ENCODE measurements around the gene CTNNA2. TPM values are rescaled to one million over a fixed set of nuclear protein-coding genes. Genes with fewer than 3 reads are reported as not detected.
A peak's percentile ranks its signal among the peaks of the same experiment; 100 is the strongest.

The CTNNA2 gene
- total RNA-seq, 1 experiment from 2014 or later = 7.2 TPM

GRCh38 chr2:80255918-80256781 lies 743.3 kb downstream of the CTNNA2 start:
- in situ Hi-C loops (cut with HindIII; ENCODE audit: low pct_unique_long_range_greater_than_20kb, low sequenced_read_pairs) = no loop called here
- DNase-seq (ENCODE audit: low read depth, low spot score) = peak; percentile 64

DNA sequence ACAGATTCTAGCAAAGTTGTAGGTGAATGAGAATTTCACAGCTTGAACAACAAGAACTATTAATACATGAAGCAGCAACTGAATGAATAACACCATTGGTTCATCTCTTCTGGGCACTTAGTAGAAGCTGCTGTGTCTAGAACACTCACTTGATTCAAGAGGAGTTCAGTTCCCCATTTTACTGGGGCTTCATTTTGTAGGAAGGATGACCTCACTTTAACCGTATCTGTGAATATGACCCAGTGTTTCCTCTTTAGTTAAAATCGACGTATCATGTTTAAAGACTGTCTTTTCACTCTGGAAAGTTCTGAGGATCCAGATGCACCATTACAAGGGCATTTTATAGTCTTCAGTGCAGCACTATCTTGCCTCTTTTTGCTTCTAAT lies 743.9 kb downstream of the CTNNA2 start:
- no peak for DNase-seq (ENCODE audit: low read depth, low spot score)
- in situ Hi-C loops (cut with HindIII; ENCODE audit: low pct_unique_long_range_greater_than_20kb, low sequenced_read_pairs) = no loop called here

DNA sequence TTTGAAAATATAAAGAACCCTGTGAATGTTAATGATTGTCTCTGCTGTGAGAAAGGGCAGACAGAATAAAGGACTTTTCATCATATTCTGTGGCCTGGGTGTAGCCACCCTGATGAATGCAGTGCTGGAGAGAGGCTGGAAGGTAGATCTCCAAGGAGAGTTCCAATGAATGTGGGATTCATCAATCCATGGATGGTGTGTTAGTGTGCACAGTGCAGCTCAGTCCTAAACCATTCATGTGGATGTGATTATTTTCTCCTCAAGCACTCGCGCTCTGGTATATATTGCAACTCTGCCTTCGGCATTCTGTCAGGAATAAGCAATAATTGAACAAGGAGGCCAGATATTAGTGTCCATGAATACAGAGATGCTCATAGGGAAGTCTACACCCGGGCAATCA lies 744.6 kb downstream of the CTNNA2 start:
- in situ Hi-C loops (cut with HindIII; ENCODE audit: low pct_unique_long_range_greater_than_20kb, low sequenced_read_pairs) = no loop called here
- no peak for DNase-seq (ENCODE audit: low read depth, low spot score)

DNA sequence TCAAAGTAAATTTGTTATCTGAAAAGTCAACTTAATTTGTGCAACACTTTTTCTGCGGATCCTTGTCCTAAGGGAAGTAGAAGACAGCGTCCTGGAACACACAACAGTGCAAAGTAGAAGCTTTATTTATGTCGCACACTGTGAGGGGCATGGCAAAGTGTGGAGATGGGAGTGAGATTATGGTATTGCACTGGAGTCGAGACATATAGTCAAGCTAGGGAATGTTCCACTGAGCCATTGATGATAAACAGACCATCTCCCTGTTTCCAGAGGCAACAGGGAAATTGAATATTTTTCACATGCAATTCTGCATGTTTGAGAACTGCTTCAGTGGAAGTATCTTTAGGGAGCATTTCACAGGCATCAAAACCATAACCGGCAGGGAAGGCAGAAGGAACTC lies 745.5 kb downstream of the CTNNA2 start:
- in situ Hi-C loops (cut with HindIII; ENCODE audit: low pct_unique_long_range_greater_than_20kb, low sequenced_read_pairs) = no loop called here
- DNase-seq (ENCODE audit: low read depth, low spot score) = no peak

- no peak for DNase-seq (ENCODE audit: low read depth, low spot score)
- in situ Hi-C loops (cut with HindIII; ENCODE audit: low pct_unique_long_range_greater_than_20kb, low sequenced_read_pairs) = no loop called here
Observed at GRCh38 chr2:80258793-80259192, 745.9 kb downstream of the CTNNA2 start.

- DNase-seq (ENCODE audit: low read depth, low spot score) = no peak
- in situ Hi-C loops (cut with HindIII; ENCODE audit: low pct_unique_long_range_greater_than_20kb, low sequenced_read_pairs) = no loop called here
Observed at GRCh38 chr2:80259292-80259691, 746.4 kb downstream of the CTNNA2 start.

DNA sequence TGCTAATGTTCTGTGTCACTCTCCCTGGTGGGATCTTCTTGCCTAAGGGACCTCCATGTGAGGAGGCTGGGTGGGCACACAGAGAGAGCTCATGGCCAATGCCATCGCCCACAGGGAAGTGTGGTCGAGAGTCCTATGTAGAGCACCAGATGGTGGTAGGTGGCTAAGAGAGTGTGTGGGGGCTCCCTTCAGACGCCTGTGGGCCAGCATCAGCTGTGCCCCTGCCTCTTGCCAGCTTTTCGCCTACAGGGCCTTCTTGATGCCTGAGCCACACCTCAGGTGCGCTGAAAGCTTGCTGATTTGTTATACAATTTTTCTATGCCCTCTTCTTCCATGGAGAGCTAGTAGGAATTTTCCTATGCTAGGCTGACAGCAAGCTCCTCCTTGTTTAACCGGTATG lies 753.4 kb downstream of the CTNNA2 start:
- in situ Hi-C loops (cut with HindIII; ENCODE audit: low pct_unique_long_range_greater_than_20kb, low sequenced_read_pairs) = no loop called here
- no peak for DNase-seq (ENCODE audit: low read depth, low spot score)

DNA sequence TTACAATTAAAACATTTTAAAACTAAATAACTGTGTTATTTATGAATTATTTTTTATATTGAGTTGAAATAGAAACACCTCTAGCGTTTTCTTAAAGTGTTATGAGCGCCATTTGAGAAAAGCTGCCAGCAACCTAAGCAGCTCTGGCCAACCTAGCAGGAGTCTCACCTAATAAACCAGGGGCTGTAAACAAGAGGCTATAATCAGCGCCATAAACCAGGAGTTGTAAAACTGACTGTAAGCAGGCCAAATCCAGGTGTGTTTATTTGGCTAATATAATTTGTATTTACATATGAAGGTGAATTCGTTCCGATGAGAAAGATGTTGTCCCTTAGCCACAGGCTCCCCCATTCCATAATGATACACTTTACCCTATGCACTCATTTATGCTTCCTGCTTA lies 757.0 kb downstream of the CTNNA2 start:
- no peak for DNase-seq (ENCODE audit: low read depth, low spot score)
- in situ Hi-C loops (cut with HindIII; ENCODE audit: low pct_unique_long_range_greater_than_20kb, low sequenced_read_pairs) = no loop called here

DNA sequence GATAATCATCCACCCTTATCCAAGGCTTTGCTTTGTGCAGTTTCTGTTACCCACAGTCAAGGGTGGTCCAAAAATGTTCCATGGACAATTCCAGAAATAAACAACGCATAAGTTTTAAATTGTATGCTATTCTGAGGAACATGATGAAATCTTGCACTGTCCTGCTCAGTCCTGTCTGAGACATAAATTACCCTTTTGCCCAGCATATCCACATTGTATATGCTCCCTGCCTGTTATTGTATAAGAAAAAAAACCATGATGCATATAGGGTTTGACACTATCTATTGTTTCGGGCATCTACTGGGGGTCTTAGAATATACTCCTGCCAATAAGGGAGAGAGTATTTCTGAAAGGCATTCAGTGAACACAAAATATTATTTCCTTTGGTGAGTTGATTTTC lies 767.7 kb downstream of the CTNNA2 start:
- in situ Hi-C loops (cut with HindIII; ENCODE audit: low pct_unique_long_range_greater_than_20kb, low sequenced_read_pairs) = no loop called here
- no peak for DNase-seq (ENCODE audit: low read depth, low spot score)

DNA sequence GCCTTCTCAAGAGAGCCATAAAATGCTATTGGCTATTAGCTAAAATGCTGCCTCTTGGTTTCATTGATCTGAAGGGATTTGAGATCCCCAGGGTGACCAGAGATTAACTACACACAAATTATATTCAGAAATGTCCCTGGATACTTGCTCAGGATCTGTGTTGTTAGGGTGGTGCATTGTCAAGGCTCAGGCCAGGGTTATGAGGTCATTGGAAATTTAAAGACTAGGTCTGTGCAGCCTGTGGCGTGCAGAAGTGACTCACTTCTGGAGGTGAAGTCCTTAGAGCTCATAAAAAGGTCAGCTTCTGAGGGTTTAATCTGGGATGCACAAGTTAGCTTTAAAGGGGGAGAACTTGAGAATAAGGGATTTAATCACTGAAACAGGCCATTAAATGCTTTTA lies 768.2 kb downstream of the CTNNA2 start:
- in situ Hi-C loops (cut with HindIII; ENCODE audit: low pct_unique_long_range_greater_than_20kb, low sequenced_read_pairs) = no loop called here
- no peak for DNase-seq (ENCODE audit: low read depth, low spot score)

GRCh38 chr2:80288576-80288975 lies 775.7 kb downstream of the CTNNA2 start:
- in situ Hi-C loops (cut with HindIII; ENCODE audit: low pct_unique_long_range_greater_than_20kb, low sequenced_read_pairs) = no loop called here
- DNase-seq (ENCODE audit: low read depth, low spot score) = peak; percentile 10

GRCh38 chr2:80291656-80292055 lies 778.8 kb downstream of the CTNNA2 start:
- DNase-seq (ENCODE audit: low read depth, low spot score) = no peak
- in situ Hi-C loops (cut with HindIII; ENCODE audit: low pct_unique_long_range_greater_than_20kb, low sequenced_read_pairs) = no loop called here

GRCh38 chr2:80292474-80292873 lies 779.6 kb downstream of the CTNNA2 start:
- in situ Hi-C loops (cut with HindIII; ENCODE audit: low pct_unique_long_range_greater_than_20kb, low sequenced_read_pairs) = no loop called here
- no peak for DNase-seq (ENCODE audit: low read depth, low spot score)

- no peak for DNase-seq (ENCODE audit: low read depth, low spot score)
- in situ Hi-C loops (cut with HindIII; ENCODE audit: low pct_unique_long_range_greater_than_20kb, low sequenced_read_pairs) = no loop called here
Observed at GRCh38 chr2:80293039-80293438, 780.2 kb downstream of the CTNNA2 start.

DNA sequence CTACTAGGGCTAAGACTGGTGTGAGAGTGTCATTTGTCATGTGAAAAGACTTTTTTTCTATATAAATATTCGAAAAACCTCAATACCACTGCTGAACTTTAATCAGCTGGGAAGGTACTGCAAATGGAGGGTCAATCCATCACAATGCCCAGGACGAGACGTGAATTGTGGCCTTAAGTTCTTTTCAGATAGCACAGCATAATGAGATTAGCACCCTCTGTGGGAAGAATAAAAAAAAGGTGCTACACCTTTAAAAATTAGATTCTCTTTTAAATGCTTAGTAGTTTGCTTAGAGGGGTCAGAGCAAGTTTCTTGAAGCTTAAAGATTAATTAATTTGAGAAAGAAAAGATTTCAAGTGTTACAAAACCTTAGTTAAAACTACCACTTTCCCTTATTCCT lies 786.1 kb downstream of the CTNNA2 start:
- in situ Hi-C loops (cut with HindIII; ENCODE audit: low pct_unique_long_range_greater_than_20kb, low sequenced_read_pairs) = no loop called here
- DNase-seq (ENCODE audit: low read depth, low spot score) = no peak

GRCh38 chr2:80299661-80300060 lies 786.8 kb downstream of the CTNNA2 start:
- DNase-seq (ENCODE audit: low read depth, low spot score) = no peak

DNA sequence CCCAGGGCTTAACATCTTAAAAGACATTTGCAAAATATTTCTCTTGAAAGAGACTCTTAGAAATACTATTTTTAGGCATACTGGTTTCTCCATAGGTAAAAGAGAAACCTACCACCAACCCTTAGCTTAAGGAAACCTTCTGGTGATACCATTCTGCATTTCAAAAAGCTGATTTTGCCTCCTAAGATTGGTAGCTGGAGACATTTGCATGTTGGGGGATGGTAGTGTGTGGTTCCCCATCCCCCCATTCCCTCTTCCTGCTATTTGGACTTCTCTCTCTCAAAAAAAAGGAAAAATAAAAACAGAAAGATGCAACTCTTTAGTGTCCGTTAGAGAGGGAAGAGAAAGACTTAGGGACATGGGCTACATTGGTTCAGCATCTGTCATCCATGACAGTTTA lies 787.5 kb downstream of the CTNNA2 start:
- in situ Hi-C loops (cut with HindIII; ENCODE audit: low pct_unique_long_range_greater_than_20kb, low sequenced_read_pairs) = no loop called here
- DNase-seq (ENCODE audit: low read depth, low spot score) = no peak

More at GRCh38 chr2:80299661-80300060, 786.8 kb downstream of the CTNNA2 start:
- in situ Hi-C loops (cut with HindIII; ENCODE audit: low pct_unique_long_range_greater_than_20kb, low sequenced_read_pairs) = no loop called here

DNA sequence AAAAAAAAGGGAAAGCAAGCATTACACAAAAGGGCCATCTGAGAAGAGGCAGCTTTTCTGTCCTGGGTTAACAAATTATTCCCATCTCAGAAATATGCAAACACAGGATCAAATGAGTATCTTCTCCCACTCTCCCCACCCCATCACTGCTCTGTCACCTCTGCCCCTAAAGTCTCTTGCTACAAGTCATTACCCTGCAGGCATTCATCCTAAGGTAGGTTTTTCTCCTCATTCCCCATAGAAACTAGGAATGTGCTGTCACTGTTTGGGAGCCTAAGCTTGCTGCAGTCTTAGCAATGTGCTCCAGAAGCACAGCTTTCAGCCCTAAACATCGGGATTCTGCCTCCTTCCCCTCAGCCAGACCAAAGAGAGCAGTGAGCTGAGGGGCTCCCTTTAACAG lies 788.1 kb downstream of the CTNNA2 start:
- DNase-seq (ENCODE audit: low read depth, low spot score) = no peak
- in situ Hi-C loops (cut with HindIII; ENCODE audit: low pct_unique_long_range_greater_than_20kb, low sequenced_read_pairs) = no loop called here

- in situ Hi-C loops (cut with HindIII; ENCODE audit: low pct_unique_long_range_greater_than_20kb, low sequenced_read_pairs) = no loop called here
- no peak for DNase-seq (ENCODE audit: low read depth, low spot score)
Observed at GRCh38 chr2:80302001-80302313, 789.1 kb downstream of the CTNNA2 start.
